ENCODE measurements around the gene KLK12. TPM values are rescaled to one million over a fixed set of nuclear protein-coding genes. Genes with fewer than 3 reads are reported as not detected.

KLK12 gene
- total RNA-seq, 1 experiment from 2014 or later = not detected

DNA sequence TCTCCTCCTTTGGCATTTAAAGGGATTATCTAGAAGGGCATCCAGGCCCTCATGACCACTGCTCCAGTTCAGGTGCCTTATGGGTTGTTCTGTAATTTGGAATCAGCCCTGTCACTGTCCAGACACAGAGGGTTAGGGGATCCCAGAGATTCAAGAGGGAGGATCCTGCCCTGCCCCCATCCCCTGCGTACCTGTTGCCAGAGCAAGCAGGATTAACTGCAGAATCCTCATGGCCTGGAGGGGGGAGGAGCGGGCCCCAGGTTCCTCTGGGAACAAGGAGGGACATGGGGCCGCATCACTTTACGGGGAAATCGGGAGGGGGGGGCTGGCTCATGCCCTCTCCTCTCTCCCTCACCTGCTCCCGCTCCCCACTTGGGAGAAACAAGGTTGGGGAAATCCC lies 9.4 kb downstream of the KLK12 start:
- intact Hi-C loops (cut with micrococcal nuclease) = no loop called here
- H4K20me1 ChIP-seq (ENCODE audit: low read length) = no peaks in the 10 kb centered on the region
- no peaks in the 10 kb centered on the region for H3K9me2 ChIP-seq (replicated peaks; ENCODE audit: low read length)
- DNase-seq = no peak
- H3K36me3 ChIP-seq (ENCODE audit: low read depth, low read length) = no peaks in the 10 kb centered on the region
- H3K4me1 ChIP-seq (ENCODE audit: insufficient read depth, low read length) = peaks cover 5% of the 10 kb centered on the region
- POLR2A ChIA-PET (ENCODE audit: unreplicated experiment) = no interaction called here
- no TSS peak for BruUV-seq (replicated peaks)
- no peaks in the 10 kb centered on the region for H3K9me3 ChIP-seq (ENCODE audit: low read length)
- H3K4me2 ChIP-seq (ENCODE audit: low read length) = no peak overlapping the region
- no peak overlapping the region for H3K9ac ChIP-seq (ENCODE audit: low read length)
- H3F3A ChIP-seq (ENCODE audit: low read length, unreplicated experiment) = no peaks in the 10 kb centered on the region
- H3K27ac ChIP-seq (ENCODE audit: low read length) = no peak overlapping the region
- H3K27me3 ChIP-seq (ENCODE audit: low read length) = peaks cover 3% of the 10 kb centered on the region; the same call in 1 of the 2 replicates
- no peaks in the 10 kb centered on the region for H3K79me2 ChIP-seq (ENCODE audit: low read length)
- ATAC-seq = no peak
- H2AFZ ChIP-seq (ENCODE audit: low read length) = no peak overlapping the region
- no peak overlapping the region for H3K4me3 ChIP-seq (ENCODE audit: low read length)
- CTCF ChIA-PET = no interaction called here
- no peak for TF ChIP-seq EZH2phosphoT487 (IDR thresholded peaks at IDR 0.05; ENCODE audit: borderline replicate concordance, low read length)
- TF ChIP-seq, protein P1, sequence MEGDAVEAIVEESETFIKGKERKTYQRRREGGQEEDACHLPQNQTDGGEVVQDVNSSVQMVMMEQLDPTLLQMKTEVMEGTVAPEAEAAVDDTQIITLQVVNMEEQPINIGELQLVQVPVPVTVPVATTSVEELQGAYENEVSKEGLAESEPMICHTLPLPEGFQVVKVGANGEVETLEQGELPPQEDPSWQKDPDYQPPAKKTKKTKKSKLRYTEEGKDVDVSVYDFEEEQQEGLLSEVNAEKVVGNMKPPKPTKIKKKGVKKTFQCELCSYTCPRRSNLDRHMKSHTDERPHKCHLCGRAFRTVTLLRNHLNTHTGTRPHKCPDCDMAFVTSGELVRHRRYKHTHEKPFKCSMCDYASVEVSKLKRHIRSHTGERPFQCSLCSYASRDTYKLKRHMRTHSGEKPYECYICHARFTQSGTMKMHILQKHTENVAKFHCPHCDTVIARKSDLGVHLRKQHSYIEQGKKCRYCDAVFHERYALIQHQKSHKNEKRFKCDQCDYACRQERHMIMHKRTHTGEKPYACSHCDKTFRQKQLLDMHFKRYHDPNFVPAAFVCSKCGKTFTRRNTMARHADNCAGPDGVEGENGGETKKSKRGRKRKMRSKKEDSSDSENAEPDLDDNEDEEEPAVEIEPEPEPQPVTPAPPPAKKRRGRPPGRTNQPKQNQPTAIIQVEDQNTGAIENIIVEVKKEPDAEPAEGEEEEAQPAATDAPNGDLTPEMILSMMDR (conservative IDR thresholded peaks at IDR 0.05; ENCODE audit: low read depth, low read length) = no peak
- no peak for TF ChIP-seq EZH2 (IDR thresholded peaks at IDR 0.05; ENCODE audit: low read length, unreplicated experiment)

DNA sequence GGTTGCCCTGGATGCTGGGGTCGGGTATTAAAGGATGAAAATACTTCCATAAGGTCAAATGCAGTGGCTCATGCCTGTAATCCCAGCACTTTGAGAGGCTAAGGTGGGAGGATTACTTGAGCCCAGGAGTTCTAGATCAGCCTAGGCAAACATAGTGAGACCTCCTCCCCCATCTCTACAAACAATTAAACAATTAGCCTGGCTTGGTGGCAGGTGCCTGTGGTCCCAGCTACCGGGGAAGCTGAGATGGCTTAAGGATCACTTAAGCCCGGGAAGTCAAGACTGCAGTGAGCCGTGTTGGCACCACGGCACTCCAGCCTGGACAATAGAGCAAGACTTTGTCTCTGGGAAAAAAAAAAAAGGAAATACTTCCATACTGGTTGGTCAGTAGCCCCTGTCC lies 9.9 kb downstream of the KLK12 start:
- intact Hi-C loops (cut with micrococcal nuclease) = loop anchor here (5.0 kb wide), 1 partner anchor 318 kb away; no protein-coding TSS in a partner anchor
- Histone ChIP-seq H3K9ac (ENCODE audit: low read length) (no peak overlapping the region), H3K79me2 (ENCODE audit: low read length) (no peaks in the 10 kb centered on the region), H2AFZ (ENCODE audit: low read length) (no peak overlapping the region), H3K4me3 (ENCODE audit: low read length) (no peak overlapping the region), H3K27ac (ENCODE audit: low read length) (no peak overlapping the region), H3K9me3 (ENCODE audit: low read length) (no peaks in the 10 kb centered on the region), H3K4me1 (ENCODE audit: insufficient read depth, low read length) (peaks cover 5% of the 10 kb centered on the region), H3K9me2 (replicated peaks; ENCODE audit: low read length) (no peaks in the 10 kb centered on the region), H3K36me3 (ENCODE audit: low read depth, low read length) (no peaks in the 10 kb centered on the region), H3K4me2 (ENCODE audit: low read length) (no peak overlapping the region), H3K27me3 (ENCODE audit: low read length) (peaks cover 3% of the 10 kb centered on the region; the same call in 1 of the 2 replicates), H3F3A (ENCODE audit: low read length, unreplicated experiment) (no peaks in the 10 kb centered on the region), H4K20me1 (ENCODE audit: low read length) (no peaks in the 10 kb centered on the region)
- no TSS peak for BruUV-seq (replicated peaks)
- TF ChIP-seq EZH2 (IDR thresholded peaks at IDR 0.05; ENCODE audit: low read length, unreplicated experiment) (no peak), EZH2phosphoT487 (IDR thresholded peaks at IDR 0.05; ENCODE audit: borderline replicate concordance, low read length) (no peak)
- TF ChIP-seq, protein P1 (conservative IDR thresholded peaks at IDR 0.05; ENCODE audit: low read depth, low read length) = no peak
- ATAC-seq = no peak
- ChIA-PET POLR2A (ENCODE audit: unreplicated experiment) (no interaction called here), CTCF (no interaction called here)
- no peak for DNase-seq

DNA sequence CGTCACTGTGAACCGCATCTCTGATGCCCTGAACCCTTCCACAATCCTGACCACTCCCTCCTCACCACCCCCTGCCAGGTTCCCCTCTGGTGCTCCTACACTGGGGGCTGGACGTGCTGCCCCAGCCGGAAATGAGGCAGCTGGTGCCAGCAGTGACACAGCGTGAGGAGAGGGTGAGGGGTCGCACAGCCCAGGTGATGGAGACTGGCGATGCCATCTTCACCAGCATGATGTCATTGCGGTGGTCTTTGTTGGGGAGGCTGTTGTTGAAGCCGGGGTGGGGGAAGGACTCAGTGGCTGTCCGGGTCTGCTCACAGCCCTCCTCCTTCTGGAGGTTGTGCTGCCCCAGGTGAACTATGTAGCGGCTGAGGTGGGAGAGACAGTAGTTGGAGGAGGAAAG lies 10.9 kb downstream of the KLK12 start:
- intact Hi-C loops (cut with micrococcal nuclease) = loop anchor here (5.0 kb wide), 1 partner anchor 317 kb away; no protein-coding TSS in a partner anchor
- peaks cover 8% of the 10 kb centered on the region for H3K4me1 ChIP-seq (ENCODE audit: insufficient read depth, low read length)
- H3K79me2 ChIP-seq (ENCODE audit: low read length) = no peaks in the 10 kb centered on the region
- no peak overlapping the region for H3K4me2 ChIP-seq (ENCODE audit: low read length)
- H3F3A ChIP-seq (ENCODE audit: low read length, unreplicated experiment) = no peaks in the 10 kb centered on the region
- BruUV-seq (replicated peaks) = no TSS peak
- ATAC-seq = no peak
- no peak for DNase-seq
- no peak overlapping the region for H3K9ac ChIP-seq (ENCODE audit: low read length)
- TF ChIP-seq EZH2 (IDR thresholded peaks at IDR 0.05; ENCODE audit: low read length, unreplicated experiment) (no peak), EZH2phosphoT487 (IDR thresholded peaks at IDR 0.05; ENCODE audit: borderline replicate concordance, low read length) (no peak)
- TF ChIP-seq, protein P1 (conservative IDR thresholded peaks at IDR 0.05; ENCODE audit: low read depth, low read length) = no peak
- peaks cover 3% of the 10 kb centered on the region; the same call in 1 of the 2 replicates for H3K27me3 ChIP-seq (ENCODE audit: low read length)
- ChIA-PET CTCF (no interaction called here), POLR2A (ENCODE audit: unreplicated experiment) (no interaction called here)
- H2AFZ ChIP-seq (ENCODE audit: low read length) = no peak overlapping the region
- no peaks in the 10 kb centered on the region for H3K36me3 ChIP-seq (ENCODE audit: low read depth, low read length)
- H3K9me2 ChIP-seq (replicated peaks; ENCODE audit: low read length) = no peaks in the 10 kb centered on the region
- H3K9me3 ChIP-seq (ENCODE audit: low read length) = no peaks in the 10 kb centered on the region
- H3K4me3 ChIP-seq (ENCODE audit: low read length) = no peak overlapping the region
- no peaks in the 10 kb centered on the region for H4K20me1 ChIP-seq (ENCODE audit: low read length)
- no peak overlapping the region for H3K27ac ChIP-seq (ENCODE audit: low read length)
